H1 (cell line): Measurements from ENCODE around the gene ZNF280C. TPM values are rescaled to one million over a fixed set of nuclear protein-coding genes. Genes with fewer than 3 reads are reported as not detected.
A peak's percentile ranks its signal among the peaks of the same experiment; 100 is the strongest.
"Not testable (repeated sequence)": the region's sequence is repeated elsewhere in the genome, so short reads cannot be mapped to it uniquely, and the experiment has no call there.

ENCODE experiments used
- CTCF ChIA-PET: fragments of 300-600 bp; sonication (Branson Sonifier 250); formaldehyde crosslinking; loops from one replicate; lab custom pipeline; 2021; ENCODE audit not compliant: partially characterized antibody; lab: Charles Lee
- POLR2A ChIA-PET: fragments of 300-600 bp; sonication (Branson Sonifier 250); formaldehyde crosslinking; loops from one replicate; lab custom pipeline; 2021; ENCODE audit warnings: inconsistent platforms; ENCODE audit not compliant: partially characterized antibody; lab: Charles Lee
- DNase-seq, 2 experiments: peaks; one replicate each; pipeline versions ENCODE4 v3.0.0 to v3.0.0-alpha.2; 2010 to 2022; ENCODE audit warnings: low spot score in 2 of 2, low read depth in 1 of 2, mixed read lengths in 1 of 2
- FAIRE-seq: peaks from 2 replicates; lab custom pipeline; 2011; peaks lifted over from hg19 to GRCh38; lab: Jason Lieb, UNC
- H2AFZ ChIP-seq: 2 replicates; pipeline ENCODE4 v1.8.1; 2012; ENCODE audit warnings: low read length, inconsistent platforms
- H2AK5ac ChIP-seq: 2 replicates; pipeline ENCODE4 v1.6.1; 2013; ENCODE audit warnings: low read depth, low read length
- H2BK120ac ChIP-seq: replicated peaks from 2 replicates; pipeline ENCODE3; 2013; ENCODE audit warnings: low read depth, low read length, inconsistent platforms
- H2BK12ac ChIP-seq: 2 replicates; pipeline ENCODE4 v1.6.1; 2013; ENCODE audit warnings: low read depth, low read length
- H2BK15ac ChIP-seq: 2 replicates; pipeline ENCODE4 v1.6.1; 2013; ENCODE audit warnings: low read length
- H2BK20ac ChIP-seq: 2 replicates; pipeline ENCODE4 v1.6.1; 2013; ENCODE audit warnings: low read length
- H2BK5ac ChIP-seq: 2 replicates; pipeline ENCODE4 v1.6.1; 2013; ENCODE audit warnings: low read depth, low read length
- H3K14ac ChIP-seq: 2 replicates; pipeline ENCODE4 v1.6.1; 2013; ENCODE audit warnings: inconsistent platforms; ENCODE audit not compliant: insufficient read length
- H3K18ac ChIP-seq: 2 replicates; pipeline ENCODE4 v1.6.1; 2013; ENCODE audit warnings: low read length; ENCODE audit errors: extremely low read depth
- H3K23ac ChIP-seq: 2 replicates; pipeline ENCODE4 v1.6.1; 2013; ENCODE audit warnings: inconsistent platforms; ENCODE audit not compliant: insufficient read length
- H3K23me2 ChIP-seq: 2 replicates; pipeline ENCODE4 v1.6.1; 2013; ENCODE audit warnings: low read depth, low read length
- H3K27ac ChIP-seq: 2 replicates; pipeline ENCODE4 v1.6.1; 2011; ENCODE audit warnings: low read depth, low read length, inconsistent platforms
- H3K27me3 ChIP-seq, 4 experiments: replicated peaks in 1 of 4; 1 replicate in 1 of 4; 2 replicates in 3 of 4; pipeline versions ENCODE4 v1.6.1 to v1.8.1; 2011 to 2013; ENCODE audit warnings: low read length in 3 of 4, mild to moderate bottlenecking in 3 of 4, inconsistent platforms in 2 of 4, mixed read lengths in 2 of 4, moderate library complexity in 1 of 4; ENCODE audit not compliant: control insufficient read depth in 3 of 4, insufficient read depth in 3 of 4; ENCODE audit errors: extremely low read depth in 1 of 4
- H3K36me3 ChIP-seq, 4 experiments: 2 replicates each; pipeline versions ENCODE4 v1.6.1 to v1.8.1; 2011 to 2013; ENCODE audit warnings: mild to moderate bottlenecking in 4 of 4, low read length in 3 of 4, moderate library complexity in 2 of 4, control low read depth in 1 of 4, inconsistent platforms in 1 of 4; ENCODE audit not compliant: insufficient read depth in 4 of 4, control insufficient read depth in 2 of 4
- H3K4ac ChIP-seq: replicated peaks from 2 replicates; pipeline ENCODE3; 2013; ENCODE audit warnings: low read length, low read depth, mixed read lengths, inconsistent platforms; ENCODE audit not compliant: insufficient read length
- H3K4me1 ChIP-seq, 4 experiments: replicated peaks in 1 of 4; 1 replicate in 1 of 4; 2 replicates in 3 of 4; pipeline versions ENCODE4 v1.6.1 to v1.8.1; 2011 to 2013; ENCODE audit warnings: low read length in 3 of 4, inconsistent platforms in 2 of 4, mixed read lengths in 1 of 4; ENCODE audit not compliant: insufficient read depth in 4 of 4, control insufficient read depth in 3 of 4
- H3K4me2 ChIP-seq, 2 experiments: 2 replicates each; pipeline versions ENCODE4 v1.6.1 to v1.8.1; 2011 to 2013; ENCODE audit warnings: low read depth in 2 of 2, low read length in 2 of 2, control low read depth in 1 of 2, inconsistent platforms in 1 of 2, mild to moderate bottlenecking in 1 of 2; ENCODE audit not compliant: insufficient read depth in 1 of 2
- H3K4me3 ChIP-seq, 4 experiments: fragments of 200-600, 300-600 bp in 1 of 4; sonication (generic), shearing (Covaris generic), sonication (Bioruptor Twin) in 1 of 4; 2 replicates each; pipeline versions ENCODE4 v1.5.1 to v1.8.1; 2011 to 2016; ENCODE audit warnings: low read length in 4 of 4, low read depth in 3 of 4, control low read depth in 2 of 4, inconsistent platforms in 2 of 4, mild to moderate bottlenecking in 2 of 4, mixed read lengths in 1 of 4, moderate library complexity in 1 of 4; ENCODE audit not compliant: insufficient read depth in 2 of 4; ENCODE audit errors: extremely low read depth in 1 of 4
- H3K56ac ChIP-seq: replicated peaks from 2 replicates; pipeline ENCODE3; 2013; ENCODE audit warnings: low read depth, mild to moderate bottlenecking, mixed read lengths, low read length, inconsistent platforms; ENCODE audit not compliant: insufficient read length
- H3K79me1 ChIP-seq: 2 replicates; pipeline ENCODE4 v1.6.1; 2013; ENCODE audit warnings: low read depth, low read length, control low read depth
- H3K79me2 ChIP-seq, 2 experiments: 2 replicates each; pipeline versions ENCODE4 v1.6.1 to v1.8.1; 2012 to 2013; ENCODE audit warnings: low read length in 2 of 2, mild to moderate bottlenecking in 2 of 2, inconsistent platforms in 1 of 2; ENCODE audit not compliant: insufficient read depth in 2 of 2, control insufficient read depth in 1 of 2
- H3K9ac ChIP-seq, 4 experiments: replicated peaks in 1 of 4; 1 replicate in 1 of 4; 2 replicates in 3 of 4; pipeline versions ENCODE4 v1.6.1 to v1.8.1; 2011 to 2013; ENCODE audit warnings: low read depth in 3 of 4, low read length in 3 of 4, control low read depth in 2 of 4, mild to moderate bottlenecking in 2 of 4, moderate library complexity in 2 of 4, inconsistent platforms in 1 of 4; ENCODE audit errors: extremely low read depth in 1 of 4
- H3K9me3 ChIP-seq, 2 experiments: 2 replicates each; pipeline versions ENCODE4 v1.6.1 to v1.8.1; 2012 to 2013; ENCODE audit warnings: mild to moderate bottlenecking in 2 of 2, moderate library complexity in 2 of 2, control low read depth in 1 of 2, inconsistent platforms in 1 of 2, low read depth in 1 of 2, low read length in 1 of 2, mixed read lengths in 1 of 2; ENCODE audit not compliant: insufficient read depth in 2 of 2
- H4K20me1 ChIP-seq, 2 experiments: replicated peaks in 1 of 2; 2 replicates each; pipeline versions ENCODE3 to v1.8.1; 2011 to 2013; ENCODE audit warnings: inconsistent platforms in 2 of 2, low read length in 2 of 2, mild to moderate bottlenecking in 1 of 2; ENCODE audit not compliant: insufficient read depth in 2 of 2, control insufficient read depth in 1 of 2
- H4K5ac ChIP-seq: 2 replicates; pipeline ENCODE4 v1.6.1; 2013; ENCODE audit warnings: low read length, low read depth, mixed read lengths, inconsistent platforms; ENCODE audit not compliant: insufficient read length
- H4K8ac ChIP-seq: 2 replicates; pipeline ENCODE4 v1.8.0; 2013; ENCODE audit warnings: mild to moderate bottlenecking, moderate library complexity, low read length, inconsistent platforms; ENCODE audit not compliant: insufficient read depth; ENCODE audit errors: extremely low read depth
- H4K91ac ChIP-seq: replicated peaks from 2 replicates; pipeline ENCODE3; 2013; ENCODE audit warnings: low read length, mixed read lengths, inconsistent platforms; ENCODE audit not compliant: insufficient read length
- WGBS, 2 experiments: shearing (Covaris generic) in 1 of 2; methylation state at CpG; one replicate each; pipeline versions ENCODE4 v1.1.6 to v1.1.7; 2013 to 2015; ENCODE audit warnings: low lambda C conversion rate in 2 of 2, mixed read lengths in 2 of 2, inconsistent platforms in 1 of 2, low coverage in 1 of 2, missing lambda C conversion rate in 1 of 2; ENCODE audit not compliant: insufficient replicate concordance in 2 of 2, insufficient coverage in 1 of 2, insufficient read length in 1 of 2; ENCODE audit errors: extremely low coverage in 1 of 2, missing lambda C conversion rate in 1 of 2; 5-methylcytosine and 5-hydroxymethylcytosine counted together
- polyA plus RNA-seq, 7 experiments: library from polyadenylated mRNA; depleted of rRNA in 3 of 7; stranded (reverse) in 5 of 7; unstranded in 2 of 7; fragments of >200 nt in 5 of 7; fragments of 200-250 nt in 2 of 7; gene quantifications; 1 replicate in 5 of 7; 2 replicates in 1 of 7; 4 replicates in 1 of 7; pipeline versions ENCODE4 v1.2.1 to v1.2.3, GENCODE V29; 2011 to 2013; ENCODE audit warnings: missing spikeins in 2 of 7, mixed read lengths in 2 of 7
- total RNA-seq: library from RNA; stranded (reverse); fragmentation: NEBNext Ultra II Directional; extraction: Animal tissue kit (Norgen Biotek cat#: 25700); gene quantifications from 2 replicates; pipeline ENCODE4 v1.2.1, GENCODE V29; 2021

ZNF280C gene
- total and polyA plus RNA-seq, 2 of the 8 experiments (the other 6 are each of a cell fraction or from before 2014, with no cell fraction given) = 8.4 to 13.4 TPM

DNA sequence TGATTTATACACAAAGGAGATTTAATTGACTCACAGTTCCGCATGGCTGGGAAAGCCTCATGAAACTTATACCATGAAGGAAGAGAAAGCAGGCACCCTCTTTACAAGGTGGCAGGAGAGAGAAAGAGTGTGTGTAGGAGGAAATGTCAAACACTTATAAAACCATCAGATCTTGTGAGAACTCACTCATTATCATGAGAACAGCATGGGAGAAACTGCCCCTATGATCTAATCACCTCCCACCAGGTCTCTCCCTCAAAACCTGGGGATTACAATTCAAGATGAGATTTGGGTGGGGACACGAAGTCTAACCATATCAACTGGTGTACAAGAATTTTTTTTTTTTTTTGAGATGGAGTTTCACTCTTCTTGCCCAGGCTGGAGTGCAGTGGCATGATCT, 3.6 kb upstream of the ZNF280C start:
- H3K27ac ChIP-seq, H3K9ac ChIP-seq, H3K36me3 ChIP-seq, DNase-seq, H4K8ac ChIP-seq, CTCF ChIA-PET, H4K5ac ChIP-seq, H3K23ac ChIP-seq, H3K9me3 ChIP-seq, FAIRE-seq, H3K79me1 ChIP-seq, H3K18ac ChIP-seq, POLR2A ChIA-PET, H3K4me1 ChIP-seq, H2AK5ac ChIP-seq, H3K4me3 ChIP-seq, H3K4ac ChIP-seq, H2BK15ac ChIP-seq, H2AFZ ChIP-seq, H2BK12ac ChIP-seq, H4K20me1 ChIP-seq, H2BK5ac ChIP-seq, H3K23me2 ChIP-seq, H3K4me2 ChIP-seq, H2BK120ac ChIP-seq, H3K14ac ChIP-seq, H3K27me3 ChIP-seq, H3K79me2 ChIP-seq, H2BK20ac ChIP-seq, H4K91ac ChIP-seq, H3K56ac ChIP-seq: not testable (repeated sequence)
- 100% methylated on average over 2 of the region's 2 CpGs; no CpG with 5 or more reads in 1 of the 2 experiments for WGBS, 2 experiments

DNA sequence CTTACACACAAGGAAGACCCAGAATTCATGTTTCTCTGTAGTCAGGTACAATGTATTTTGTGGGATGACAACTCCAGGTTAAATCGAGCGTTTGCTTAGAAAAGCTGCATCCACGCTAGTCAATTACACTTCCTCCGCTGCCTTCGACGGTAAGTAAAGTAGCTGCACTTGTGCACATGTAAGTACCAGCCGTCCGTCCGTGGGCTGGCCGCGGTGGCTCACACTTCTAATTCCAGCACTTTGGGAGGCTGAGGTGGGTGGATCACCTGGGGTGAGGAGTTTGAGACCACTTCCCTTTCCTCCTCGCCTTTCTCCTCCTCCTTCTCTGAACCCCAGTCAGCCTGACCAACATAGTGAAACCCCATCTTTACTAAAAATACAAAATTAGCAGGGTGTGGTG, 692 bp upstream of the ZNF280C start:
- H2BK20ac ChIP-seq, H3K4me3 ChIP-seq, H3K14ac ChIP-seq, H4K5ac ChIP-seq, H2BK12ac ChIP-seq, H3K23ac ChIP-seq, H2BK15ac ChIP-seq, H3K27me3 ChIP-seq, H4K8ac ChIP-seq, H2AK5ac ChIP-seq, H3K18ac ChIP-seq, H4K20me1 ChIP-seq, H3K23me2 ChIP-seq, H3K36me3 ChIP-seq, DNase-seq, H3K56ac ChIP-seq, H2BK120ac ChIP-seq, H3K4me1 ChIP-seq, H3K27ac ChIP-seq, H3K9me3 ChIP-seq, H3K79me1 ChIP-seq, H3K4ac ChIP-seq, H2BK5ac ChIP-seq, H2AFZ ChIP-seq, H3K4me2 ChIP-seq, H4K91ac ChIP-seq, H3K9ac ChIP-seq, CTCF ChIA-PET: not testable (repeated sequence)
- peak; percentile 62 for FAIRE-seq
- peaks cover 0 to 37% of the 10 kb centered on the region in 2 experiments; a peak in 3 of 4 replicates for H3K79me2 ChIP-seq
- POLR2A ChIA-PET = interaction anchor here (0.6 to 1.5 kb wide), 2 partner anchors 65 to 153 kb away, joined by 3 to 4 read pairs; no protein-coding TSS in a partner anchor
- 96% methylated on average over 12 of the region's 12 CpGs; no CpG with 5 or more reads in 1 of the 2 experiments for whole genome bisulfite sequencing, 2 experiments
